CD4-positive, alpha-beta memory T cell (primary cell): ENCODE data around the gene NANOGP8. TPM values are rescaled to one million over a fixed set of nuclear protein-coding genes. Genes with fewer than 3 reads are reported as not detected.
"Not testable (repeated sequence)": the region's sequence is repeated elsewhere in the genome, so short reads cannot be mapped to it uniquely, and the experiment has no call there.

Experiments
- CTCF ChIA-PET: fragments of 350-600 bp; sonication (Branson Sonifier 250); formaldehyde crosslinking; loops from one replicate; lab custom pipeline; 2021; ENCODE audit warnings: inconsistent platforms; ENCODE audit not compliant: partially characterized antibody; lab: Charles Lee
- POLR2A ChIA-PET: fragments of 350-600 bp; sonication (Branson Sonifier 250); formaldehyde crosslinking; loops from one replicate; lab custom pipeline; 2021; ENCODE audit not compliant: partially characterized antibody; lab: Charles Lee
- DNase-seq, 5 donors: peaks; one replicate each; pipeline versions ENCODE4 v3.0.0 to v3.0.0-alpha.2; 2020 to 2022; ENCODE audit warnings: mixed read lengths in 1 of 5
- H3K27ac ChIP-seq: one replicate; pipeline ENCODE4 v1.7.0; 2013; ENCODE audit warnings: low read depth, low read length
- H3K27me3 ChIP-seq: 2 replicates; pipeline ENCODE4 v1.7.0; 2013; ENCODE audit warnings: mild to moderate bottlenecking, low read length, moderate library complexity; ENCODE audit not compliant: insufficient read depth
- H3K36me3 ChIP-seq: 2 replicates; pipeline ENCODE4 v1.7.0; 2013; ENCODE audit warnings: mild to moderate bottlenecking, low read length, moderate library complexity; ENCODE audit not compliant: insufficient read depth
- H3K4me1 ChIP-seq: 2 replicates; pipeline ENCODE4 v1.7.0; 2013; ENCODE audit warnings: mild to moderate bottlenecking, low read length, moderate library complexity; ENCODE audit not compliant: insufficient read depth
- H3K4me3 ChIP-seq, 2 donors: one replicate each; pipeline ENCODE4 v1.7.0; 2013; ENCODE audit warnings: low read length in 2 of 2, mild to moderate bottlenecking in 1 of 2
- H3K9me3 ChIP-seq, 2 donors: one replicate each; pipeline ENCODE4 v1.7.0; 2013; ENCODE audit warnings: low read length in 2 of 2, control low read depth in 1 of 2; ENCODE audit not compliant: control insufficient read depth in 1 of 2
- H3K27ac Mint-ChIP-seq, 7 donors: one replicate each; pipeline ENCODE4 v1.8.0; 2020 to 2021; ENCODE audit warnings: mixed read lengths in 7 of 7, mild to moderate bottlenecking in 6 of 7, inconsistent platforms in 3 of 7, moderate library complexity in 3 of 7
- H3K27me3 Mint-ChIP-seq, 2 donors: one replicate each; pipeline ENCODE4 v1.8.0; 2020 to 2021; ENCODE audit warnings: mixed read lengths in 2 of 2
- H3K36me3 Mint-ChIP-seq, 2 donors: one replicate each; pipeline ENCODE4 v1.8.0; 2020 to 2021; ENCODE audit warnings: mixed read lengths in 2 of 2, inconsistent platforms in 1 of 2, mild to moderate bottlenecking in 1 of 2
- H3K4me1 Mint-ChIP-seq, 4 donors: one replicate each; pipeline ENCODE4 v1.8.0; 2020 to 2021; ENCODE audit warnings: mixed read lengths in 4 of 4, mild to moderate bottlenecking in 1 of 4
- H3K4me3 Mint-ChIP-seq, 8 donors: one replicate each; pipeline ENCODE4 v1.8.0; 2020 to 2021; ENCODE audit warnings: mixed read lengths in 8 of 8, mild to moderate bottlenecking in 7 of 8, moderate library complexity in 6 of 8, inconsistent platforms in 3 of 8
- H3K9me3 Mint-ChIP-seq, 8 donors: one replicate each; pipeline ENCODE4 v1.8.0; 2020 to 2021; ENCODE audit warnings: mixed read lengths in 8 of 8, mild to moderate bottlenecking in 5 of 8, inconsistent platforms in 3 of 8, moderate library complexity in 1 of 8
- intact Hi-C: fragments of 100-400 bp; cut with micrococcal nuclease; formaldehyde crosslinking; loops from one replicate; pipeline ENCODE4 v1.15.1; 2023
- polyA plus RNA-seq, 2 donors: library from polyadenylated mRNA; unstranded; fragments of 300-500 nt; fragmentation: Illumina TruSeq; gene quantifications; one replicate each; pipeline ENCODE4 v1.2.3, GENCODE V29; 2021
- total RNA-seq, 2 experiments: library from RNA; stranded (reverse); gene quantifications; one replicate each; pipeline ENCODE4 v1.2.3, GENCODE V29; 2021

Gene NANOGP8
- total and polyA plus RNA-seq, 4 experiments from 2014 or later = not detected

DNA sequence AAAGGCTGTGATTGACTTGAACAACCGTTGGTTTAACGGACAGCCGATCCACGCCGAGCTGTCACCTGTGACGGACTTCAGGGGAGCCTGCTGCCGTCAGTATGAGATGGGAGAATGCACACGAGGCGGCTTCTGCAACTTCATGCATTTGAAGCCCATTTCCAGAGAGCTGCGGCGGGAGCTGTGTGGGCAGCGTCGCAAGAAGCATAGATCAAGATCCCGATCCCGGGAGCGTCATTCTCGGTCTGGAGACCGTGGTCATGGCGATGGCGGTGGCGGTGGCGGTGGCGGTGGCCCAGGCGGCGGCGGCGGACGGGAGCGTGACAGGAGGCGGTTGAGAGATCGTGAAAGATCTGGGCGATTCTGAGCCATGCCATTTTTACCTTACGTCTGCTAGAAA lies 7.8 kb upstream of the NANOGP8 start:
- POLR2A ChIA-PET = no interaction called here
- Histone ChIP-seq H3K9me3 (no peaks in the 10 kb centered on the region), H3K4me1 (no peaks in the 10 kb centered on the region), H3K27me3 (no peaks in the 10 kb centered on the region), H3K36me3 (no peaks in the 10 kb centered on the region), H3K4me3 (no peak overlapping the region), H3K27ac (no peak overlapping the region)
- H3K36me3 Mint-ChIP-seq = no peaks in the 10 kb centered on the region
- H3K27ac Mint-ChIP-seq = no peak overlapping the region
- H3K4me3 Mint-ChIP-seq = no peak overlapping the region
- no peaks in the 10 kb centered on the region for H3K4me1 Mint-ChIP-seq
- peaks cover 0 to 2% of the 10 kb centered on the region in 2 donors for H3K27me3 Mint-ChIP-seq
- CTCF ChIA-PET = interaction anchor here (1.7 kb wide), 1 partner anchor 15 kb away, joined by 5 read pairs; no protein-coding TSS in a partner anchor
- intact Hi-C loops = no loop called here
- no peak for DNase-seq
- peaks cover 0 to 6% (median 0%) of the 10 kb centered on the region in 8 donors for H3K9me3 Mint-ChIP-seq

DNA sequence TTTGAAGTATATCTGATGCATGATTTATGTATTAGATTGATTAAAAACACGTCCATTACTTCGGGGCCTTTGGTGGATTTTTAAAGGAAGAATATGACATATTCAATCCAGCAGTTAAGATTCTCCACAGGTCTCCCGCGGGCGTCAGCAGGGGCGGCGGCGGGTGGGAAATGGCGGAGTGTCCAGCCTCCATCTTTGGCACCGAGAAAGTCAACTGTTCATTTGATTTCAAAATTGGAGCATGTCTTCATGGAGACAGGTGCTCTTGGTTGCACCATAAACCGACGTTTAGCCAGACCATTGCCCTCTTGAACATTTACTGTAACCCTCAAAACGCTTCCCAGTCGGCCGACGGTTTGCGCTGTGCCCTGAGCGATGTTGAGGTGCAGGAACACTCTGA lies 7.2 kb upstream of the NANOGP8 start:
- Histone ChIP-seq H3K9me3 (no peaks in the 10 kb centered on the region), H3K4me1 (no peaks in the 10 kb centered on the region), H3K36me3 (no peaks in the 10 kb centered on the region), H3K4me3 (no peak overlapping the region), H3K27me3 (no peaks in the 10 kb centered on the region), H3K27ac (no peak overlapping the region)
- Mint-ChIP-seq H3K4me1 (no peaks in the 10 kb centered on the region), H3K36me3 (no peaks in the 10 kb centered on the region), H3K9me3 (peaks cover 0 to 6% (median 0%) of the 10 kb centered on the region in 8 donors), H3K4me3 (no peak overlapping the region), H3K27ac (no peak overlapping the region), H3K27me3 (peaks cover 0 to 2% of the 10 kb centered on the region in 2 donors)
- DNase-seq = no peak
- intact Hi-C loops = no loop called here
- ChIA-PET CTCF (no interaction called here), POLR2A (no interaction called here)

DNA sequence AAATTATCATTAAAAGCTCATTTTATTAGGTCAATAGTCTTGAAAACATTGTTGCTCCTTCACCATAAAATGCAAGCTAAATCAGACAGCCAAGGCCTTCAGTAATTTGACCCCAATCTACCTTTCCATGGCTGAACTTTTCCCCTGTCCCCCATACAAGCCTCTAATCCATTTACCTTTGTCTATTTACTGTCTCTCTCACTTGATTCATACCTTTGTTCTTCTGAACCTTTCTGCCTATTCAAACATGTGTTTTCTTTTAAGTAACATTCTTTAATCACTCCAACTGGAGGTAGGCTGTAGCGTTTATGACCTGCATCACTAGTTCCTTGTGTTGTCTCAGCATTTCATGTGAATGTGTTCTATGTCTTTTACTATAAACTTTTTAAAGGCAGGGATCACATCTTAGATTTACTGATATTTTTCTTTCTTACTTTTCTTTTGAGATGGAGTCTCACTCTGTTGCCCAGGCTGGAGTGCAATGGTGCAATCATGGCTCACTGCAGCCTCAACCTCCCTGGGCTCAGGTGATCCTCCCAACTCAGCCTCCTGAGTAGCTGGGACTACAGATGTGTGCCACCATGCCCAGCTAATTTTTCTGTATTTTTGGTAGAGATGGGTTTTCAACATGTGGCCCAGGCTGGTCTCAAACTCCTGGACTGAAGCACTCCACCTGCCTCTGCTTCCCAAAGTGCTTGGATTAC lies 5.2 kb upstream of the NANOGP8 start:
- Histone ChIP-seq H3K4me1 (no peaks in the 10 kb centered on the region), H3K4me3 (no peak overlapping the region), H3K9me3 (no peaks in the 10 kb centered on the region), H3K36me3 (no peaks in the 10 kb centered on the region), H3K27me3 (no peaks in the 10 kb centered on the region), H3K27ac (no peak overlapping the region)
- Mint-ChIP-seq H3K4me3 (no peak overlapping the region), H3K36me3 (no peaks in the 10 kb centered on the region), H3K4me1 (no peaks in the 10 kb centered on the region), H3K27me3 (peaks cover 0 to 2% of the 10 kb centered on the region in 2 donors), H3K9me3 (peaks cover 0 to 6% (median 0%) of the 10 kb centered on the region in 8 donors), H3K27ac (no peak overlapping the region)
- no peak for DNase-seq
- ChIA-PET POLR2A (no interaction called here), CTCF (interaction anchor here (1.2 to 1.6 kb wide), 2 partner anchors 10 to 12 kb away, joined by 3 read pairs; no protein-coding TSS in a partner anchor)
- intact Hi-C loops = no loop called here

- intact Hi-C loops = no loop called here
- POLR2A ChIA-PET = no interaction called here
Measured at GRCh38 chr15:35089551-35089950, 4.5 kb upstream of the NANOGP8 start.

DNA sequence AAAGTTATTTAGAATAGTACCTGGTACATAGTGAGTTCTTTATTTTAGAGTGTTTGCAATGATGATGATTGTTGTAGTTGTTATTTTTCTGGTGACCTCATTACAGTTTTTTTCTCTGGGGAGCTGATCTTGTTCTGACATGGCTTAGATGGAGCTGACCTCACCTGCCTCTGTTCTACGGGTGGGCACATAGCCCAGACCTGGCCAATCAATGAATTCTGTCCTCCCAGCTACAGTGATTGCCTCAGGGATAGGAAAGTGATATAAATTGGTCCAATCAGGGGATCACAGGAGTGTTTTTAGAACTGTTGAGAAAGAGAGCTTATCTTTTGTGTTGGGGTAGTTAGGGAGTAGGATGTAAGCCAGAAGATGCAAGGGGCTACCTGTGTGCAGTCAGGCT lies 3.2 kb upstream of the NANOGP8 start:
- no peak overlapping the region for H3K4me3 ChIP-seq
- no peaks in the 10 kb centered on the region for H3K36me3 ChIP-seq
- intact Hi-C loops = no loop called here

More at GRCh38 chr15:35089551-35089950, 4.5 kb upstream of the NANOGP8 start:
- CTCF ChIA-PET = interaction anchor here (1.6 kb wide), 1 partner anchor 9 kb away, joined by 3 read pairs; no protein-coding TSS in a partner anchor
- H3K4me1 ChIP-seq = no peaks in the 10 kb centered on the region
- no peak overlapping the region for H3K27ac ChIP-seq
- no peak overlapping the region for H3K4me3 Mint-ChIP-seq
- no peak for DNase-seq
- no peak overlapping the region for H3K27ac Mint-ChIP-seq
- no peaks in the 10 kb centered on the region for H3K36me3 Mint-ChIP-seq
- peaks cover 0 to 6% (median 0%) of the 10 kb centered on the region in 8 donors for H3K9me3 Mint-ChIP-seq
- no peaks in the 10 kb centered on the region for H3K9me3 ChIP-seq
- H3K4me1 Mint-ChIP-seq = no peaks in the 10 kb centered on the region
- no peak overlapping the region for H3K4me3 ChIP-seq
- H3K27me3 Mint-ChIP-seq = peaks cover 0 to 2% of the 10 kb centered on the region in 2 donors
- H3K36me3 ChIP-seq = no peaks in the 10 kb centered on the region
- no peaks in the 10 kb centered on the region for H3K27me3 ChIP-seq

GRCh38 chr15:35087759-35088158 lies 2.7 kb upstream of the NANOGP8 start:
- no peaks in the 10 kb centered on the region for H3K4me1 ChIP-seq
- no peak for DNase-seq
- H3K36me3 ChIP-seq = no peaks in the 10 kb centered on the region
- no peak overlapping the region for H3K27ac Mint-ChIP-seq
- intact Hi-C loops = no loop called here
- peaks cover 0 to 6% (median 0%) of the 10 kb centered on the region in 8 donors for H3K9me3 Mint-ChIP-seq
- peaks cover 0 to 2% of the 10 kb centered on the region in 2 donors for H3K27me3 Mint-ChIP-seq
- ChIA-PET CTCF (interaction anchor here (1.1 to 2.4 kb wide), 2 partner anchors 9 to 12 kb away, joined by 3 to 6 read pairs; no protein-coding TSS in a partner anchor), POLR2A (no interaction called here)
- H3K4me1 Mint-ChIP-seq = no peaks in the 10 kb centered on the region
- H3K36me3 Mint-ChIP-seq = no peaks in the 10 kb centered on the region
- H3K4me3 Mint-ChIP-seq = no peak overlapping the region
- H3K4me3 ChIP-seq = no peak overlapping the region
- no peak overlapping the region for H3K27ac ChIP-seq
- no peaks in the 10 kb centered on the region for H3K27me3 ChIP-seq
- H3K9me3 ChIP-seq = no peaks in the 10 kb centered on the region

More for the DNA sequence above, 3.2 kb upstream of the NANOGP8 start:
- H3K27ac ChIP-seq = no peak overlapping the region
- ChIA-PET CTCF (interaction anchor here (1.1 to 2.4 kb wide), 2 partner anchors 9 to 12 kb away, joined by 3 to 6 read pairs; no protein-coding TSS in a partner anchor), POLR2A (no interaction called here)
- Mint-ChIP-seq H3K4me3 (no peak overlapping the region), H3K4me1 (no peaks in the 10 kb centered on the region), H3K27ac (no peak overlapping the region), H3K27me3 (peaks cover 0 to 2% of the 10 kb centered on the region in 2 donors), H3K36me3 (no peaks in the 10 kb centered on the region), H3K9me3 (peaks cover 0 to 6% (median 0%) of the 10 kb centered on the region in 8 donors)
- no peaks in the 10 kb centered on the region for H3K27me3 ChIP-seq
- no peaks in the 10 kb centered on the region for H3K4me1 ChIP-seq
- no peaks in the 10 kb centered on the region for H3K9me3 ChIP-seq
- DNase-seq = no peak

GRCh38 chr15:35082371-35083348 lies 2.4 kb downstream of the NANOGP8 start:
- DNase-seq, H3K27ac Mint-ChIP-seq, POLR2A ChIA-PET, intact Hi-C loops, H3K4me3 Mint-ChIP-seq, H3K27me3 Mint-ChIP-seq, H3K9me3 ChIP-seq, H3K4me1 ChIP-seq, CTCF ChIA-PET, H3K36me3 Mint-ChIP-seq, H3K27ac ChIP-seq, H3K4me3 ChIP-seq, H3K36me3 ChIP-seq, H3K27me3 ChIP-seq, H3K9me3 Mint-ChIP-seq, H3K4me1 Mint-ChIP-seq: not testable (repeated sequence)
